Neural progenitor cell (in vitro differentiated cells): ENCODE measurements around the gene POP4.

Experiments
- EZH2 ChIP-seq: fragments of 200-600 bp; sonication (generic); IDR thresholded peaks from 2 replicates; pipeline ENCODE4 v1.6.1; 2017; ENCODE audit warnings: antibody characterized with exemption, mild to moderate bottlenecking, moderate library complexity
- TF ChIP-seq, protein P1 (sequence below): fragments of 200-600 bp; sonication (generic); IDR thresholded peaks from 2 replicates; pipeline ENCODE4 v1.5.1; 2017; ENCODE audit warnings: antibody characterized with exemption, mild to moderate bottlenecking

DNA sequence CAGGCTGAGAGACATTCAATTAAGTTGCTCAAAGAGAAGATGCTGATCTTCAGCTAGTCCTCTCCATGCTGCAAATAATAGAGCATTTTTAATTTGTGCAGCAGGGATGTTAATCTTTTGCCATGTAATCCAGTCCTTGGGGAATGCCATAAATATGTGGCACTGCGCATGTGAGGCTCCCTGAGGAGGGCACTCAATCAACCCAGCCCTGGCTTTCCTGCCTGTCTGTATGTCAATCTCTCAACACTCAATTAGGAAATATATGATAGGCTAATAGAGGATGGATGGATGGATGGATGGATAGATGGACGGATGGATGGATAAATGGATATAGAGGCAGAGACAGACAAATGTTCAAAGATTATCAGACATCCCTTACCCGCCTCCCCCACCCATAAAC lies 31.6 kb upstream of the POP4 start:
- TF ChIP-seq, protein P1, sequence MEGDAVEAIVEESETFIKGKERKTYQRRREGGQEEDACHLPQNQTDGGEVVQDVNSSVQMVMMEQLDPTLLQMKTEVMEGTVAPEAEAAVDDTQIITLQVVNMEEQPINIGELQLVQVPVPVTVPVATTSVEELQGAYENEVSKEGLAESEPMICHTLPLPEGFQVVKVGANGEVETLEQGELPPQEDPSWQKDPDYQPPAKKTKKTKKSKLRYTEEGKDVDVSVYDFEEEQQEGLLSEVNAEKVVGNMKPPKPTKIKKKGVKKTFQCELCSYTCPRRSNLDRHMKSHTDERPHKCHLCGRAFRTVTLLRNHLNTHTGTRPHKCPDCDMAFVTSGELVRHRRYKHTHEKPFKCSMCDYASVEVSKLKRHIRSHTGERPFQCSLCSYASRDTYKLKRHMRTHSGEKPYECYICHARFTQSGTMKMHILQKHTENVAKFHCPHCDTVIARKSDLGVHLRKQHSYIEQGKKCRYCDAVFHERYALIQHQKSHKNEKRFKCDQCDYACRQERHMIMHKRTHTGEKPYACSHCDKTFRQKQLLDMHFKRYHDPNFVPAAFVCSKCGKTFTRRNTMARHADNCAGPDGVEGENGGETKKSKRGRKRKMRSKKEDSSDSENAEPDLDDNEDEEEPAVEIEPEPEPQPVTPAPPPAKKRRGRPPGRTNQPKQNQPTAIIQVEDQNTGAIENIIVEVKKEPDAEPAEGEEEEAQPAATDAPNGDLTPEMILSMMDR: no peak
- no peak for TF ChIP-seq EZH2
